HG03432 (cell line): ENCODE data around the gene UBE2M.
"Not testable (repeated sequence)": the region's sequence is repeated elsewhere in the genome, so short reads cannot be mapped to it uniquely, and the experiment has no call there.

Experiments
- ATAC-seq: cut with Tn5 transposase; IDR thresholded peaks from one replicate; pipeline ENCODE4 v1.9.1; 2021; ENCODE audit warnings: mild to moderate bottlenecking, moderate library complexity; ENCODE audit not compliant: unreplicated experiment

UBE2M gene

GRCh38 chr19:58513694-58514563 is 44.5 kb downstream of the UBE2M start:
- ATAC-seq, result peak; percentile 77

DNA sequence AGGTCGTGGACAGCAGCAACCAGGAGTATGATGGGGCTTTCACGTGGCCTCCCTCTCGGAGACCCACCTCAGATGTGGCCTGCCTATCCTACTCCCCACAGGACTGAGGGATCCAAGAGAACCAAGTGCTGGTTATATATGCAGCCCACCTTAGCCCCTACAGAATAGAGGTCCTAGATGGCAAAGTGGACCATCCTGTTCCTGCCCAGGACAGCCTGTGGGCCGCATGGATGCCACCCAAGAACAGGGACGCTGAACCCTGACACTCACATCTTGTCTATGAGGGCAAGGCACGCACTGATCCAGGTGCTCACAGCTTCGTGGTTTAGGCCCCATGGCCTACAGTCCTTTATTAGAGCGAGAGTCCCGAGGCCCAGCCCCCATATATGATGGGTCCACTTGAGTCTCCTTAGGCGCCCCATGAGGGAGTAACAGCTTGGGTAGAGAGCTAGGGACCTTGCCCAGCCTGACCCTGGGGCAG is 45.2 kb downstream of the UBE2M start:
- ATAC-seq, result no peak

GRCh38 chr19:58511353-58512208 is 46.8 kb downstream of the UBE2M start, which contains the start of gene SLC27A5:
SLC27A5 (minus strand) TSS chr19:58511992; CDS start chr19:58511955, 37 bp downstream.
- ATAC-seq, result no peak

DNA sequence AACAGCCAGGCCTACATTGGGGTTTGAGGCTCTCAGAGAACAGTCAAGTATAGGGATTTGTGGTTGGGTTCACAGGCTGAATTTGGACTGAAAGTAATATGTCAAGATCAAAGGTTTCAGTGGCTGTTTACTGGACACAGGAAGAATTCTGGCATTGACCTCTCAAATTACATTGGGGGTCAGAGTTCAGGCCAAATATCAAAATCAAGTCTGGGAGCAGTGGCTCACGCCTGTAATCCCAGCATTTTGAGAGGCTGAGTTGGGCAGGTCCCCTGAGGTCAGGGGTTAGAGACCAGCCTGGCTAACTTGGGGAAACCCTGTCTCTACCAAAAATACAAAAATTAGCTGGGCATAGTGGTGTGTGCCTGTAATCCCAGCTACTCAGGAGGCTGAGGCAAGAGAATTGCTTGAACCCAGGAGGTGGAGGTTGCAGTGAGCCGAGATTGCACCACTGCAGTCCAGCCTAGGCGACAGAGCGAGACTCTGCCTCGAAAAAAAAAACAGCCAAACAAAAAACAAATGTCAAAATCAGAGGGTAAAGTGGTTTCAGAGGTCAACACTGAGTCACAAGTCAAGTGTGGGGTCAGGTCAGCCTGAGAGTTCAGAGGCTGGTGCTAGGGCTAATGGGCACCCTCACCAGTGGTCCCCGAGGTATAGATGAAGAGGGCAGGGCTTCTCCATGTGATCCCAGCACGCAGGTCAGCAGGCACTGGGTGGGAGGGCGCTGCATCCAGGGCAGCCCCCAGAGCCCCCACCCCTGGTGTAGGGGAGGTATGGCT is 48.1 kb downstream of the UBE2M start:
- ATAC-seq, result no peak

GRCh38 chr19:58509731-58510083 is 48.7 kb downstream of the UBE2M start:
- ATAC-seq, result no peak

DNA sequence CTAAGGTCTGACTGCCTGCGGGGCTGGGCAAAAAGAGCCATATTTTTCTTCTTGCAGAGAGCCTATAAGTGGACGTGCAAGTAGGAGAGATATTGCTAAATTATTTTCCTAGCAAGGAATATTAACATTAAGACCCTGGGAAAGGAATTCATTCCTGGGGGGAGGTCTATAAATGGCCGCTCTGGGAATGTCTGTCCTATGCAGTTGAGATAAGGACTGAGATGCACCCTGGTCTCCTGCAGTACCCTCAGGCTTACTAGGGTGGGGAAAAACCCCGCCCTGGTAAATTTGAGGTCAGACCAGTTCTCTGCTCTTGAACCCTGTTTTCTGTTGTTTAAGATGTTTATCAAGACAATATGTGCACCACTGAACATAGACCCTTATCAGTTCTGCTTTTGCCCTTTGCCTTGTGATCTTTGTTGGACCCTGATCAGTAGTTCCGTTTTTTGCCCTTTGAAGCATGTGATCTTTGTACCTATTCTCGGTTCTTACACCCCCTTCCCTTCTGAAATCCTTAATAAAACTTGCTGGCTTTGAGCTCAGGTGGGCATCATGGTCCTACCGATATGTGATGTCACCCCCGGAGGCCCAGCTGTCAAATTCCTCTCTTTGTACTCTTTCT is 50.7 kb downstream of the UBE2M start:
- not testable (repeated sequence) for ATAC-seq
